ENCODE results near the gene TOMM40L. TPM values are rescaled to one million over a fixed set of nuclear protein-coding genes. Genes with fewer than 3 reads are reported as not detected.

TOMM40L gene
- total RNA-seq, 4 donors from 2014 or later, result 9.1 to 24.1 (median 16.3) TPM

DNA sequence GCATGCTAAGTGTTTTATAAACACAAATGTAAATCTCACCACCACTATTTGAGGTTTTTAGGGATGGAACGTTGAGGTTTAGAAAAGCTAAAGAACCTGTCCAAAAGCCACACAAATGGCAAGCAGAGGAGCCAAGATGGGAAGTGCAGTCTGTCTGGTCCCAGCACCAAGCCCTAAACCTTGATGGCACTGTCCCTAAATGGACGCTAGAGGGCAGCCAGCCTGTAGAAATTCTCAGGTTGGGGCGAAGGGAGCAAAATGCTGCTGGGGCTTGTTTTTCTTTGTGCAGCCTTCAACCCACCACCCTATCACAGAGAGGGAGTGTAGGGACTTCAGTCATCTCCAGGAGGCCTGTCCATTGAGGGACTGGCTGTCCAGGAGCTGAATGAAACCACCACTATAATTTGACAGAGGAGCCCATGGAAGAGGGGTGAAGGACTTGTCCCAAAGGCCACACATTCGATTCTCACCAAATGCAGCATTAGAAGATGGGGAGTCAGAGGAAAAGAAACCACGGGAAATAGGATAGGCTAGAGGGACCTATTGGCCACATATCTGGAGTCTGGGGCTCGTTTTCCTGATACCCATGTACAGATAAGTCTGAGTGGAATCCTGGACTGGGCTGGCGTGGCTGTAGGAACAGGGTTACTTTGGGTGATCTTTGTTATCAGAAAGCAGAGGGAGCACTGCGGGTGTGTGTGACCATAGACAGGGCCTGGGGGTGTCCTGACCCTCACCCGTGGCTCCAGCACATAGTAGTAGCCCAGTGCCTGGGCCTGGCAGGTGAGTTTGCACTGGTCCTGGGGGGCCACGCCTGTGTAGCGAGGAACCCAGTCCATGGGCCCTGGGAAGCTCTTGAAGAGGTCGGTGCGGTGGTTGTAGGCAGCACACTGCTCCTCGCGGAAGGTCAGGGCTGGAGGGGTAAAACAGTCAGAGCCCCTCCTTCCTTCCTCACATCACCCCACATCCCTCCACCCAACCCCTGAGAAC, 33.1 kb upstream of the TOMM40L start:
- Histone ChIP-seq H3K27ac (replicated peaks in 1 of 4) (peak overlapping the region in 3 of 4 donors; percentile 6 to 24 (median 12)), H3K36me3 (peaks cover 0 to 67% (median 23%) of the 10 kb centered on the region in 4 donors), H3K27me3 (no peaks in the 10 kb centered on the region), H3K9me3 (no peaks in the 10 kb centered on the region), H3K4me1 (peaks cover 13 to 59% (median 45%) of the 10 kb centered on the region in 4 donors), H3K4me3 (peak overlapping the region in 1 of 4 donors; percentile 25)
- DNase-seq (ENCODE audit: extremely low spot score), result no peak
- WGBS, result 33% methylated on average over 7 of the region's 15 CpGs
- intact Hi-C loops (cut with DNase I), result loop anchor here (10.0 kb wide), 1 partner anchor 192 kb away; no protein-coding TSS in a partner anchor
- TF ChIP-seq EP300 (IDR thresholded peaks at IDR 0.05), result no peak
- no peak for TF ChIP-seq POLR2A (IDR thresholded peaks at IDR 0.05; ENCODE audit: low read depth)
- peak in 1 of 2 donors; percentile 42 for TF ChIP-seq POLR2AphosphoS5 (IDR thresholded peaks at IDR 0.05)
- peak; percentile 70 to 88 (median 81) for TF ChIP-seq CTCF (IDR thresholded peaks at IDR 0.05)

DNA sequence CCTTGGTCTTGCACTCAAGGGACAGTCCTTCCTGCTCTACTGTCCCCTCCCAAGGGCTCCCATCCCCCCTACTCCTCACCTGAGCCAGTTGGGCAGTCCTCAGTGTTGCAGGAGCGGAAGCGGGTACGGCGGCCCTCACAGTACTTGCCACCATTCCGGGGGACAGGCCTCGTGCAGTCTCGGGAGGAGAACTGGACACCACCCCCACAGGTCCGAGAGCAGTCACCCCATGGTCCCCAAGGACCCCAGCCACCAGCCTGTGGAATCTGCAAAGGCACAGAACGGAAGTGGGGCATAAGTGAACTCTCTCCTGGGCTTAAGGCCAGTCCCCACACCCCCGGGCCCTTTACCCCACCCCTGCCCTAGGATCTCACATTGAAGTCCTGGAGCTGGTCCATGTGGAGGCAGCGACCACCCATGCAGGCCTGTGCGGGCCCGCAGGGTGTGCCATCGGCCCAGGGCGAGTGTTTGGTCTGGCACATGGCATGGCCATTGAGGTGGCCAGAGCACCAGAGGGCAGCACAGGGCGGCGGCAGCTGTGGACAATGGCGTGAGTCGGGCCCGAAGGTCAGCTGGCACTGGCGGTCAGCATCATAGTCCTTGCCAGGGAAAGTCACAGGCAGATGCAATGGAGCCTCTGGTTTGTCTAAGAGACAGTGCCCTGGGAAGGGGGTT, 32.2 kb upstream of the TOMM40L start:
- TF ChIP-seq POLR2A (IDR thresholded peaks at IDR 0.05; ENCODE audit: low read depth) (no peak), CTCF (IDR thresholded peaks at IDR 0.05) (peak in 1 of 3 experiments; percentile 9), EP300 (IDR thresholded peaks at IDR 0.05) (no peak)
- Histone ChIP-seq H3K36me3 (peaks cover 0 to 67% (median 23%) of the 10 kb centered on the region in 4 donors), H3K4me1 (peaks cover 13 to 68% (median 54%) of the 10 kb centered on the region in 4 donors), H3K27me3 (no peaks in the 10 kb centered on the region), H3K9me3 (no peaks in the 10 kb centered on the region), H3K4me3 (peak overlapping the region in 1 of 4 donors; percentile 25), H3K27ac (replicated peaks in 1 of 4) (peak overlapping the region in 2 of 4 donors; percentile 6 to 12)
- intact Hi-C loops (cut with DNase I), result loop anchor here (10.0 kb wide), 1 partner anchor 191 kb away; no protein-coding TSS in a partner anchor
- WGBS, result 90% methylated on average over 7 of the region's 21 CpGs
- DNase-seq (ENCODE audit: extremely low spot score), result no peak

DNA sequence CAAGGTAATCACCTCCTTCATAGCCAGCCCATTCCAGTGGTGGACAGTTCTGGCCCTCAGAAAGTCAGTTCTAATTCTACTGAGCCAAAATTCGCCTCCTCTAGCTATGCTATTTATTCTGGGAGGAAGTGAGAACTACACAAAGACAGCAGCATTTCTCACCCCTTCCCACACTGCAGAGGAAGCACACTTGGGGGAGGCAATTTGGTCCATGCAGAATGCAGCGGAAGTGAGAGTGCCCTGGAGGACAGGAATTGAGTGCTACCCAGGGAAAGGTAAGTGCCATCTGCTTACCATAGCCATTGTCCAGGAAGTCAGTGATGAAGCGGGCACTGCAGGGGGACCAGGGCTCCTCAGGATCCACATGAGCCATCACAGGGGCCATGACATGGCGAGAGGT, 30.7 kb upstream of the TOMM40L start:
- Histone ChIP-seq H3K4me3 (peak overlapping the region in 2 of 4 donors; percentile 48 to 57), H3K27ac (replicated peaks in 1 of 4) (peak overlapping the region in 1 of 4 donors; percentile 95), H3K27me3 (no peaks in the 10 kb centered on the region), H3K36me3 (peaks cover 0 to 67% (median 23%) of the 10 kb centered on the region in 4 donors), H3K9me3 (no peaks in the 10 kb centered on the region), H3K4me1 (peaks cover 24 to 83% (median 69%) of the 10 kb centered on the region in 4 donors)
- intact Hi-C loops (cut with DNase I), result loop anchor here (10.0 kb wide), 1 partner anchor 190 kb away; no protein-coding TSS in a partner anchor
- 73% methylated on average over 4 of the region's 4 CpGs for WGBS
- TF ChIP-seq CTCF (IDR thresholded peaks at IDR 0.05), result no peak
- DNase-seq (ENCODE audit: extremely low spot score), result no peak

- no peak for DNase-seq (ENCODE audit: extremely low spot score)
- intact Hi-C loops (cut with DNase I), result loop anchor here (10.0 kb wide), 1 partner anchor 189 kb away; no protein-coding TSS in a partner anchor
- Histone ChIP-seq H3K9me3 (no peaks in the 10 kb centered on the region), H3K4me3 (peak overlapping the region in 3 of 4 donors; percentile 44 to 57 (median 48)), H3K27me3 (no peaks in the 10 kb centered on the region), H3K36me3 (peaks cover 0 to 57% (median 20%) of the 10 kb centered on the region in 4 donors), H3K4me1 (peaks cover 34 to 85% (median 78%) of the 10 kb centered on the region in 4 donors), H3K27ac (replicated peaks in 1 of 4) (peak overlapping the region in 3 of 4 donors; percentile 92 to 95 (median 94))
- WGBS, result 89% methylated on average over 7 of the region's 7 CpGs
- TF ChIP-seq CTCF (IDR thresholded peaks at IDR 0.05) (no peak), EP300 (IDR thresholded peaks at IDR 0.05) (no peak), POLR2A (IDR thresholded peaks at IDR 0.05; ENCODE audit: low read depth) (no peak), POLR2AphosphoS5 (IDR thresholded peaks at IDR 0.05) (no peak)
Observed at GRCh38 chr1:161196111-161196510, 29.7 kb upstream of the TOMM40L start.

All from esophagus muscularis mucosa (tissue), 4 donors.